B cell (primary cell): ENCODE results near the gene TSHR. TPM values are rescaled to one million over a fixed set of nuclear protein-coding genes. Genes with fewer than 3 reads are reported as not detected.

Experiments
- ATAC-seq: fragments of 200-7000 bp; cut with Tn5 transposase; one replicate; pipeline ENCODE4 v1.10.0; 2021; ENCODE audit warnings: low read depth, mild to moderate bottlenecking, moderate number of reproducible peaks, moderate library complexity
- CTCF ChIA-PET: fragments of 350-600 bp; sonication (Branson Sonifier 250); formaldehyde crosslinking; loops from one replicate; lab custom pipeline; 2021; ENCODE audit warnings: antibody characterized with exemption, inconsistent platforms; lab: Charles Lee
- POLR2A ChIA-PET: fragments of 350-600 bp; sonication (Branson Sonifier 250); formaldehyde crosslinking; loops from one replicate; lab custom pipeline; 2021; ENCODE audit warnings: antibody characterized with exemption; lab: Charles Lee
- DNase-seq: peaks from one replicate; pipeline ENCODE4 v3.0.0; 2013
- H2AFZ ChIP-seq: 2 replicates; pipeline ENCODE4 v1.6.1; 2012; ENCODE audit warnings: mild to moderate bottlenecking, low read depth, low read length; ENCODE audit not compliant: insufficient read depth, poor library complexity, severe bottlenecking
- H3K27ac ChIP-seq, 2 donors: 1 replicate in 1 of 2; 2 replicates in 1 of 2; pipeline ENCODE4 v1.5.1; 2012 to 2013; ENCODE audit warnings: low read length in 2 of 2, mild to moderate bottlenecking in 2 of 2, moderate library complexity in 1 of 2
- H3K27me3 ChIP-seq, 4 experiments: fragments of 200-600 bp in 1 of 4; sonication (generic) in 1 of 4; replicated peaks in 1 of 4; 1 replicate in 2 of 4; 2 replicates in 2 of 4; pipeline versions ENCODE4 v1.6.1 to v1.7.0; 2013 to 2016; ENCODE audit warnings: low read length in 3 of 4, mild to moderate bottlenecking in 2 of 4, mixed read lengths in 1 of 4, moderate library complexity in 1 of 4; ENCODE audit not compliant: insufficient read depth in 4 of 4, control insufficient read depth in 3 of 4; ENCODE audit errors: control extremely low read depth in 1 of 4
- H3K36me3 ChIP-seq, 2 experiments: replicated peaks in 1 of 2; 1 replicate in 1 of 2; 2 replicates in 1 of 2; pipeline versions ENCODE4 v1.6.1 to v1.7.1; 2013; ENCODE audit warnings: low read length in 1 of 2; ENCODE audit not compliant: insufficient read depth in 2 of 2, control insufficient read depth in 1 of 2; ENCODE audit errors: control extremely low read depth in 1 of 2, extremely low read depth in 1 of 2
- H3K4me1 ChIP-seq, 2 donors: fragments of 200-600 bp in 1 of 2; sonication (generic) in 1 of 2; 1 replicate in 1 of 2; 2 replicates in 1 of 2; pipeline versions ENCODE4 v1.5.1 to v1.6.1; 2013 to 2017; ENCODE audit warnings: low read length in 2 of 2; ENCODE audit not compliant: control insufficient read depth in 2 of 2, insufficient read depth in 2 of 2
- H3K4me2 ChIP-seq: replicated peaks from 2 replicates; pipeline ENCODE3; 2012; ENCODE audit warnings: mild to moderate bottlenecking, low read depth, low read length; ENCODE audit not compliant: poor library complexity, severe bottlenecking
- H3K4me3 ChIP-seq, 5 experiments: fragments of 200-600 bp in 1 of 5; sonication (generic) in 1 of 5; 1 replicate in 3 of 5; 2 replicates in 2 of 5; pipeline versions ENCODE4 v1.5.1 to v1.7.0; 2011 to 2016; ENCODE audit warnings: low read length in 4 of 5, mild to moderate bottlenecking in 4 of 5, low read depth in 2 of 5, control low read depth in 1 of 5, moderate library complexity in 1 of 5; ENCODE audit not compliant: insufficient read depth in 1 of 5; ENCODE audit errors: control extremely low read depth in 1 of 5, extremely low read depth in 1 of 5
- H3K79me2 ChIP-seq: fragments of 200-600 bp; sonication (generic); one replicate; pipeline ENCODE4 v1.6.0; 2016; ENCODE audit warnings: low read length; ENCODE audit not compliant: control insufficient read depth, insufficient read depth
- H3K9ac ChIP-seq: fragments of 200-600 bp; sonication (generic); 2 replicates; pipeline ENCODE4 v1.6.1; 2017; ENCODE audit warnings: mild to moderate bottlenecking, low read length, moderate library complexity
- H3K9me3 ChIP-seq, 3 donors: one replicate each; pipeline versions ENCODE4 v1.6.1 to v1.7.1; 2013; ENCODE audit warnings: low read length in 2 of 3; ENCODE audit not compliant: control insufficient read depth in 2 of 3, insufficient read depth in 1 of 3; ENCODE audit errors: control extremely low read depth in 1 of 3
- H4K20me1 ChIP-seq: 2 replicates; pipeline ENCODE4 v1.6.0; 2012; ENCODE audit warnings: mild to moderate bottlenecking, low read length; ENCODE audit not compliant: insufficient read depth, control insufficient read depth, poor library complexity, severe bottlenecking
- H3K27ac Mint-ChIP-seq: one replicate; pipeline ENCODE4 v1.8.0; 2021; ENCODE audit warnings: mixed read lengths
- H3K27me3 Mint-ChIP-seq: one replicate; pipeline ENCODE4 v1.8.0; 2021; ENCODE audit warnings: mixed read lengths
- H3K4me1 Mint-ChIP-seq: one replicate; pipeline ENCODE4 v1.8.0; 2021; ENCODE audit warnings: mixed read lengths
- H3K4me3 Mint-ChIP-seq: one replicate; pipeline ENCODE4 v1.8.0; 2021; ENCODE audit warnings: mixed read lengths
- H3K9me3 Mint-ChIP-seq: one replicate; pipeline ENCODE4 v1.8.0; 2022; ENCODE audit warnings: mixed read lengths; ENCODE audit not compliant: insufficient read depth
- EZH2 ChIP-seq: IDR thresholded peaks from 2 replicates; pipeline ENCODE4 v1.6.1; 2012; ENCODE audit warnings: borderline replicate concordance, low read depth, mild to moderate bottlenecking, moderate library complexity, low read length; ENCODE audit not compliant: insufficient read depth, poor library complexity, severe bottlenecking
- WGBS: methylation state at CpG from one replicate; pipeline ENCODE4 v1.1.5; 2013; ENCODE audit warnings: missing lambda C conversion rate; ENCODE audit not compliant: insufficient coverage; 5-methylcytosine and 5-hydroxymethylcytosine counted together
- intact Hi-C: fragments of 100-400 bp; cut with micrococcal nuclease; formaldehyde crosslinking; loops from one replicate; pipeline ENCODE4 v1.10.0; 2022
- polyA plus RNA-seq: library from polyadenylated mRNA; depleted of rRNA; stranded (reverse); fragments of >200 nt; gene quantifications from 2 replicates; pipeline ENCODE4 v1.2.3, GENCODE V29; 2012
- total RNA-seq, 2 donors: library from RNA; stranded (reverse); fragments of 120-200 nt in 1 of 2; gene quantifications; 1 replicate in 1 of 2; 2 replicates in 1 of 2; pipeline versions ENCODE4 v1.2.3 to v1.2.4, GENCODE V29; 2013 to 2022
- TF ChIP-seq, protein P1 (sequence below): fragments of 200-600 bp; IDR thresholded peaks from one replicate; pipeline ENCODE4 v1.8.0; 2022; ENCODE audit warnings: antibody characterized with exemption, mild to moderate bottlenecking

Gene TSHR
- total and polyA plus RNA-seq, 2 donors (not counting 1 experiment from before 2014, with no cell fraction given) = 0.15 to 0.37 TPM

- Histone ChIP-seq H3K4me2 (no peak overlapping the region), H3K79me2 (no peaks in the 10 kb centered on the region), H2AFZ (no peak overlapping the region), H3K9me3 (no peaks in the 10 kb centered on the region), H3K36me3 (no peaks in the 10 kb centered on the region), H3K27ac (no peak overlapping the region), H4K20me1 (no peaks in the 10 kb centered on the region), H3K4me1 (peaks cover 0 to under 1% of the 10 kb centered on the region in 2 donors), H3K4me3 (no peak overlapping the region), H3K27me3 (no peaks in the 10 kb centered on the region), H3K9ac (no peak overlapping the region)
- 67% methylated on average over 1 of the region's 1 CpG for WGBS
- ChIA-PET CTCF (interaction anchor here (0.6 to 5.4 kb wide), 7 partner anchors 18 to 205 kb away, joined by 3 to 22 read pairs (median 4); partner anchors contain the start of gene GTF2A1), POLR2A (no interaction called here)
- TF ChIP-seq EZH2 = no peak
- TF ChIP-seq, protein P1, sequence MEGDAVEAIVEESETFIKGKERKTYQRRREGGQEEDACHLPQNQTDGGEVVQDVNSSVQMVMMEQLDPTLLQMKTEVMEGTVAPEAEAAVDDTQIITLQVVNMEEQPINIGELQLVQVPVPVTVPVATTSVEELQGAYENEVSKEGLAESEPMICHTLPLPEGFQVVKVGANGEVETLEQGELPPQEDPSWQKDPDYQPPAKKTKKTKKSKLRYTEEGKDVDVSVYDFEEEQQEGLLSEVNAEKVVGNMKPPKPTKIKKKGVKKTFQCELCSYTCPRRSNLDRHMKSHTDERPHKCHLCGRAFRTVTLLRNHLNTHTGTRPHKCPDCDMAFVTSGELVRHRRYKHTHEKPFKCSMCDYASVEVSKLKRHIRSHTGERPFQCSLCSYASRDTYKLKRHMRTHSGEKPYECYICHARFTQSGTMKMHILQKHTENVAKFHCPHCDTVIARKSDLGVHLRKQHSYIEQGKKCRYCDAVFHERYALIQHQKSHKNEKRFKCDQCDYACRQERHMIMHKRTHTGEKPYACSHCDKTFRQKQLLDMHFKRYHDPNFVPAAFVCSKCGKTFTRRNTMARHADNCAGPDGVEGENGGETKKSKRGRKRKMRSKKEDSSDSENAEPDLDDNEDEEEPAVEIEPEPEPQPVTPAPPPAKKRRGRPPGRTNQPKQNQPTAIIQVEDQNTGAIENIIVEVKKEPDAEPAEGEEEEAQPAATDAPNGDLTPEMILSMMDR = peak; percentile 31
- Mint-ChIP-seq H3K9me3 (no peaks in the 10 kb centered on the region), H3K27me3 (no peaks in the 10 kb centered on the region), H3K4me1 (peaks cover 3% of the 10 kb centered on the region), H3K4me3 (no peak overlapping the region), H3K27ac (no peak overlapping the region)
- peak; percentile 32 for DNase-seq
- intact Hi-C loops = no loop called here
- ATAC-seq = peak; percentile 49
These were observed 208.8 kb downstream of the TSHR start for GRCh38 chr14:81164167-81164774.

DNA sequence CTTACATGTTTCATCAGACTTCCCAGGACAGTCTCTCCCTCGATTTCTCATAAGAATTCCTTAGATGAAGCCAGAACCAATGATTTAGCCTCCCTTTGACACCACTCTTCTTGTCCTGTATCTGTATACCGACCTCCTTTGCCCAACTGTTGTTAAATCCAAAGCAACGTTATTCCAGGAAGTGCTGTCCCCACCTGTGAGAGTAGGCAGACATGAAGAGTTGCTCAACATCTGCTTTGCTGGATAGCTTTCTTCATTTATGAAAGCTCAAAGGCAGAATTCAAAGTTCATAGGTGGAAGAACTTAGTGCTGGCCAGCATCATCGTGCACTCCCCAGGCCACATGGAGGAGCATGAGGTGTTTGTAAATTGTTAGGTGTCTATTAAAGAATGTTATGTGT is 209.8 kb downstream of the TSHR start:
- Histone ChIP-seq H3K27ac (no peak overlapping the region), H3K36me3 (no peaks in the 10 kb centered on the region), H4K20me1 (no peaks in the 10 kb centered on the region), H3K4me3 (no peak overlapping the region), H3K9me3 (no peaks in the 10 kb centered on the region), H3K4me2 (no peak overlapping the region), H3K4me1 (peaks cover 7 to 9% of the 10 kb centered on the region in 2 donors), H3K27me3 (no peaks in the 10 kb centered on the region), H2AFZ (no peak overlapping the region), H3K79me2 (no peaks in the 10 kb centered on the region), H3K9ac (no peak overlapping the region)
- no peak overlapping the region for H3K27ac Mint-ChIP-seq
- POLR2A ChIA-PET = no interaction called here
- 92% methylated on average over 2 of the region's 4 CpGs for WGBS
- CTCF ChIA-PET = interaction anchor here (1.3 to 5.4 kb wide), 3 partner anchors 11 to 198 kb away, joined by 4 to 22 read pairs (median 6); no protein-coding TSS in a partner anchor
- H3K27me3 Mint-ChIP-seq = no peaks in the 10 kb centered on the region
- no peak for ATAC-seq
- H3K4me3 Mint-ChIP-seq = no peak overlapping the region
- no peak for DNase-seq
- H3K9me3 Mint-ChIP-seq = no peaks in the 10 kb centered on the region
- intact Hi-C loops = no loop called here
- peaks cover 12% of the 10 kb centered on the region for H3K4me1 Mint-ChIP-seq
- no peak for TF ChIP-seq EZH2
- TF ChIP-seq, protein P1 = no peak
